ENCODE measurements around the gene SLC29A3.
A peak's percentile ranks its signal among the peaks of the same experiment; 100 is the strongest.

The SLC29A3 gene

DNA sequence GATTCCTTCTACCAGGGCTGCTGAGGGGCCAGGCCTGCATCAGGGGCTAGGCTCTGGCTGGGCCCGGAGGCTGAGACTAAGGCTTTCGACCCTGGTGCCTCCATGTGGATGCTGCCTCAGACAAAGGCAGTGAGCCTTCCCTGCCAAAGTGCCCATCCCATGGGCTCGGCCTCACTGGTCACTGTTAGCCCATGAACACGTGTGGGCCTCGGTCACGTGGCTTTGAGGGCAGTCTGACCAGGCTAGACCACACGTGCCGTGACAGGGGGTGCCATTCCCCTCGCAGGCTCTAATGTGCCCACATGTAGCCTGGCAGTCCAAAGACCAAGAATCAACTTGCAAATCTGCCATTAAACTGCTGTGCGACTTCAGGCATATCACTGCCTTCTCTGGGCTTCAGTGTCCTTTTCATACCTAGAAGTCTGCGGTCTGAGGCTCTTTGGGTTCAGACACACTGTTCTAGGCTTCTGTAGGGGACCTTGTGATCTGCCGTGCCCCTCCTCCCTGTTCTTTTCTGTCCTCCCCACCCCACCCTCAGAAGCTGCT lies 17.6 kb upstream of the SLC29A3 start:
- no peak for DNase-seq

DNA sequence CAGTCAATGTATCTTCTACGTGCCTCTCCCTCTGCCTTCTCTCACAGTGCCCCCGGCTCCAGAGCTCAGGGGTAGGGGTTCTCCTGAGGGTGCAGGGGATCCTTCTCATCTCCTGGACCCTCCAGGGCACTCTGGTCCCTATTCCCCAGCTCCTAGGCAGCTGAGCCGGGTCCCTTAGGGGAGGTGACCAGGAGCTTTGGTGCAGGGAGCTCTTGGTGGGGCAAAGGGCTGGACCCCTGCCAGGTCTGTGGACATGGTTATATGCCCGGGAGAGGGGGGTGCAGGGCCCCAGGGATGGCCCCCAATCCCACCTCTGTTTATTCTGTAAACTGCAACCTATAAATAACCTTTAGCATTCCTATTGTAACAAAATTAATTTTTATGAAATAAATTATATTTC lies 16.6 kb upstream of the SLC29A3 start:
- DNase-seq: no peak

DNA sequence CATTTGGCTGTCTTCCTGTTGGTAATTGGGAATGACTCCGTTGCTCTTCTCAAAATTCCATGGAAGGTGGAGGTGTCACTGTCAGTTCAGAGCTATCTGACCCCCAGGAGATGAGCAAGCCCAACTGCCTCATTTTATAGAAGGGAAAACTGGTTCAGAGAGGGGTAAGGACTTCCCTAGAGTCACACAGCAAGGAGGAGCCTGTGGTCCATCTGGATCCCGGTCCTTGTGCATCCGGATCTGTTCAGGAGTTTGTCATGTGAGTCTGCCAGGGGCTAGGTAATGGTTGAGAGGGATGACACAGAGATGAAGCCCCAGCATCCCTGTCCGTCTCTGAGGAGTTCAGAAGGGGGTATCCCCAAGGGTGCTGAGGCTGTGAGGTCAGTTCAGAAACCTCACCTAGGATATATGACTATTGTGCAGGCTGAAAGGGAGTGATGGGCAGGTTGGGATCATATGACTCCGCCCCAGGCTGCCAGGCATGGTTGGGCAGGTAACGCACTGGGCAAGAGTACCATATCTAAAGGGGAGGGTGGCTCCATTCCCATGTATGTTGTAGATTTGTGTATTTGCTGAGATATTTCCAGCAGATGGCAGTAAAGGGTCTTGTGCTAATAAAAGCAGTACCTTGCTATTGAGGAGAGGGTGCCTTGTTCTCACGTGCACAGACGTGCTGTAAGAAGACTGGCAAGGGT lies 16.0 kb upstream of the SLC29A3 start:
- DNase-seq: no peak

DNA sequence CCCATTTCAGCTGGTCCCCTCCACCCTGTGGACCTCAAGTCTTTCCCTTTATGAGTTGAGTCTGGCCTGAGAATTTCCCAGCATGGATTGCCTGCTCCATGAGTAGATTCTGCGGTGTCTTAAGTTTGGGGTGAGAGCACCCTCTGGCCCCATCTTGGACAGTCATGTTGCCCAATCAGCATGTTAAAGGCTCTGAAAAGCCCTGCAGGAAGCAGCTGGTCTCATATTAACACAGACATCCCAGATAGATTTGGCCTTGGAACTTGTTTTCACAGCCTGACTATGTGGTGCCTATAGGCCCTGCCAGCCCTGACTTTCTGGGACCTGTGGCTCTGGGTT lies 15.5 kb upstream of the SLC29A3 start:
- no peak for DNase-seq

DNA sequence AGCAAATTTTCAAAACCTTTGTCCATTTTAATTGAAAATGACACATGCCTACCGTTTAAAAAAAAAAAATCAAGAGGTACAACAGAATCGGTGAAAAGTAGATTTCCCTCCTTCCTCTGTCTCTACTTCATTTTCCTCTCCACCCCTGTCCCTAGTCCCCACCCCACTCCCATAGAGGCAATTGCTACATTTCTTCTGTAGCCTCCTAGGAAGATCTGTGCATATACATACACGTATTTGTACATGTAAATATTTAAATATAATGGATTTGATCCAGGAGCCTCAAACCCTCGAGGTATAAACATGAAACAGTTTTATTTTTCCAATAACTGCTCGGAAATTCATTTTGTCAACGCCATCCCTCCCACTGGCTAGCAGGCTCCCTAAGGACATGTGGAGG lies 14.1 kb upstream of the SLC29A3 start:
- DNase-seq: no peak

DNA sequence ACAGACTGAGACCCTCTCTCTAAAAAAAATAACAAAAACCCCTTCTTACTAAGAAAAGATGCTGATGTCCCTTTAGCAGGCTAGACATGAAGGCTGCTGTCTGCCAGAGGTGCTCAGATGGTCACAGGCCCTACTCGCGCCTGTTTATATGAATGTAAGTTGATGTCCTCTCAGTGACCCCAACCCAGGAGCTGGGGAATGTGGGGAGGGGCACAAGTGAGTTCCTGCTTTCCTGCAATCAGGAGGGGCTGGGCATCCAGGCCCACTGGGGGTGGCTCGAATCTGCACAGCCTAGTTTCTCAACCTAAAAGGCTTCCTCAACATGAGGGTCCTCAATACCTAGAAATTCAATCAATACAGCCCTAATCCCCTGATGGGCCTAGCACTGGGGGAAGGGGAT lies 12.1 kb upstream of the SLC29A3 start:
- no peak for DNase-seq

DNA sequence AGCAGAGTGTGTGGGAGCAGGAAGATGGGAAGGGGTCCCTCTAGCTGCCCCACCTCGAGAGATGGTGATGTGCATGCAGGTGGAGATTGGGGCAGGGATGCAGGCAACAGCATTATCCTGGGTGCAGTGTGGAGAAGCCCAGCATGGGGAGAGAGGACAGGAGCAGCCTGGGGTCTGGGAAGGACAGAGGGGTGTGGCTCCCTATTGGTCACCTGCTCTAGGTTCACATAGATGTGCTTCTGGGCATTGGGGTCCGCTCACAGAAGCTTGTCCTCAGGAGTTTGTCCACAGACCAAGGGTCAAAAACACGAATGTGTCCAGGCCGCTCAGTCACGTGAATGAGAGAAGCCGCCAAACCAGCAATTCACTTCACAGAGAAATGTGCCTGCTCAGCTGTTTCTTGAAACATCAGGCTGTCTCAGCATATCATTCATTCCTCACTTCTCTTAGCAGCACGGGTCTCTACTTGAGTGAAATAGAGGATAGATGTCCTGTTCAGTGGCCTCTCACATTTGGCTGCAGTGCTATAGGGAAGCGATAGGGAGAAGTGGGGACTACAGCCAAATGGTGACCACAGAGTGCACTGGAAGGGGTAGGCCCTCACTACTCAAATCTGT lies 11.5 kb upstream of the SLC29A3 start:
- DNase-seq: no peak

DNA sequence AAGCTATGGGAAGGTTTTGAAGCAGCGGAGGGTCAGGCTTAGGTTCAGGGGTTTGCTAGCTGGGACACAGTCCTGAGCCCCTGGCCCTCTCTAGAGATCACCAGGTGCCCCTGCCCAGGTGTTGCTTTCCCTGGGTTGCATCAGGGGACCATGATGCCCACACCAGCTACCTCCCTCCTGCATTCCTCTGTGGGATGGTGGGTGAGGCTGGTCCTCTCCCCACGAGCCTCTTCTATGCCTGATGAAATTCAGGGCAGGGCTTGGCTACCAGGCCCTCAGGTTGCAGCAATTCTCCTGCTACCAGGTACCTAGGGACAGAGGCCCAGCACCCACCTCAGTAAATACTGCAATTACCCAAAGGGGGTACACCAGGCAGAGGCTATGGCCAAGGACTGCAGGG lies 10.8 kb upstream of the SLC29A3 start:
- no peak for DNase-seq

DNA sequence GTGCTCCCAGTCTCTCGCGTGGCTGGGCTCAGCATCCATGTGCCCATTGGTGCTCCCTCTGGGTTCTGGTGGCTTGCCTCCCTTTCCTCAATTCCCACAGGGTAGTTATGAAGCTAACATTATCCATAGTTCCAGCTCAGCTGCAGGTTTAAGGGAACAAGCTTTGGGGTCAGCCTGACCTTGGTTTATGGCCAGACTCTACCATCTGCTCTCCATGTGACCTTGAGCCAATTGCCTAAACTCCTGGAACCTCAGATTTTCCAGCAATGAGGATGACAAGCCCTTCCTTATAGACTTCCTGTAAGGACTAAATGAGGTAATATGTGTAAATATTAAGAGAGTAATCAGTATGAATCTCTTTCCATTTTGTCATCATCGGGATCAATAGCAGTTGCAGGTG lies 10.1 kb upstream of the SLC29A3 start:
- no peak for DNase-seq

DNA sequence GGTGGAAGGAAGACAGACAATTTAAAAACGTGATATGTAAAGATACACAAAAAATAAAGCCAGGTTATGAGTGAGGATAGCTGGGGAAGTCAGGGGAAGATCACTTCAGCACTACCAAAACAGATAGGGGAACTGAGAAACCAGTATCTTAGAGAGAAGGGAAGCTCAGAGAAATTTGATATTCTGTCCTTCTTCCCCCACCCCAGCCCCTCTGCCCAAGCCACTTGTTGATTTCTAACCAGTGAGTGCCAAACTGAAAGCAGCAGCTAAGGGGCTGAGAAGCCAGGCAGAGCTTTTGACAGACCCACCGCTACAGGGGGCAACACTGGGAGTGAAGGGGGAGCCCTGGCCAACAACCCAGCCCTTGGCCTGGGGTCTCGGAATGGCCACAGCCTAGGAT lies 9.1 kb upstream of the SLC29A3 start:
- no peak for DNase-seq

DNA sequence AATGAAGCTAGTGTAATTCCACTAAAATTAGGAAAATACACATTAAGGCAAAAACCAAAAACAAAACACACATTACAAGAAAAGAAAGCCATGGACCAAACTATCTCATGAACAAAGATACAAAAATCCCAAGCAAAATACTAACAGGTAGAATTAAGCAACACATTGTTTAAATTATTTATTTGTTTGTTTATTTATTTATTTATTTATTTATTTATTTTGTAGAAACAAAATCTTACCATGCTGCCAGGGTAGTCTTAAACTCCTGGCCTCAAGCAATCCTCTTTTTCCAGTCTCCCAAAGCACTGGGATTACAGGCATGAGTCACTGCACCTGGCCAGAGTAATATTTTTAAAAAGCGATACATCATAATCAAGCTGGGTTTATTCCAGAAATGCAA lies 6.8 kb upstream of the SLC29A3 start:
- no peak for DNase-seq

DNA sequence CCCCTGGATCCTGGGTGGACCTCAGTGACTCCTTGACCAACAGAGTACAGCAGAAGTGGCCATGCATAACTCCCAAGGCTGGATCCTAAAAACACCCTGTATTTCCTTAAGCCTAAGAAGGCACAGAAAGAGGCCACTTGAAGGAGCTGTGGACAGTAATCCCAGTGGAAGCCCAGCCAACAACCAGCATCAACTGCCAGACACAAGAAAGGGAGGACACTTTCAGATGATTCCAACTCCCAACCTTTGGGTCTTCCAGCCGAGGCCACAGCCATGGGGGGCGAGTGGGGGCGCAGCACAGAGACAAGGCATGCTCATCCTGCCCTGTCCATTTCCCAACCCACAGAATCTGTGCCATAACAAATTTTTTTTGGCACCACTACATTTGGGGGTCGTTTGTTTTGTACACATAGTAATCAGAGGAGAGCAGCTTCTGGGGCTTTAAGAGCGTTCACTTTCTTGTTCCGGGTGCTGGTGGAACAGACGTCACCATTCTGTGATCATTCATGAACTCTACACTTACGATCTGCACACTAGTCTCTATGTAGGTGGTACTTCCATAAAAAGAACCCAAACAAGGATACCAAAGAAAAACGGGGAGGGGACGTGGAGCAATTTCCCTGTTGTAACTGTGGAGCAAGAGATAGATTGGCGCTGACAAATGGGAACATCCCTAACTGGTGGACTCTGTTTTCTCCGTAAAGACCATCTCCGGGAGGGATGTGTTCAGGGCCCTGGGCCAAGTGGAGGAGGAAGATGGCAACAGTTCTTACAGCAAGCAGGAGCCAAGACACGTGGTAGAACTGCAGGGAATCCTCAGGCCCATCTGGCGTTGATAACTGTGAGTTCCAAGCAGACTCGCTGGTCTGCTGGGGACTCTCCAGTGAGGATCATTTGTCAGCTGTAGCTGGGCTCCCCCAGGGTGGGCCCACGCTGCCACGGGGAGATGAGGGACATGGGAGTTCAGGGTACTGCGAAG lies 6.0 kb upstream of the SLC29A3 start:
- DNase-seq: no peak

DNA sequence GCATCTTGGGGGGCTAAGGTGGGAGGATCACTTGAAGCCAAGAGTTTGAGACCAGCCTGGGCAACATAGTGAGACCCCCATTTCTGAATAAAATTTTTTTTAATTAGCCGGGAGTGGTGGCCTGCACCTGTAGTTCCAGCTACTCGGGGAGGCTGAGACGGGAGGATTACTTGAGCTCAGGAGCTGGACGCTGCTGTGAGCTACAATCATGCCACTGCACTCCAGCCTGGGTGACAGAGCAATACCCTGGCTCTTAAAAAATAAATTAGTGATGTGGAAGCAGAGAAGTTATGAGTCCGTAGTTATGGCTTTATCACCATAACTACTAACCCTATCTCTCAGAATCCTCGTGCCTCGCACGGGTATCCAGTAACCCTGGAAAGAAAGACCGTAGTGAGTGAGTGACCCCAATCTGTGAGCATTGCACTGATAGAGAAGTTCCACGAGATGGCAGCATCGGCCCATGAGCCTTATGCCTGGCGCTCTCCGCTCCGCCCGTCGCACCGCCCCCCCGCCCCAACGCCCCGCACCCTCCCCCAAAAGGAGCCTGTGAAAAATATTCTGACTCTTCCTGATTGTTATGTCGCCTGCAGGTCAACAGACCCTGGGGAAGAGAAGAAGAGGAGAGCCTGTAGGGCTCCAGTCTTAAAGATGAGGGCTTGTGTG lies 4.9 kb upstream of the SLC29A3 start:
- peak; percentile 65 for DNase-seq

DNA sequence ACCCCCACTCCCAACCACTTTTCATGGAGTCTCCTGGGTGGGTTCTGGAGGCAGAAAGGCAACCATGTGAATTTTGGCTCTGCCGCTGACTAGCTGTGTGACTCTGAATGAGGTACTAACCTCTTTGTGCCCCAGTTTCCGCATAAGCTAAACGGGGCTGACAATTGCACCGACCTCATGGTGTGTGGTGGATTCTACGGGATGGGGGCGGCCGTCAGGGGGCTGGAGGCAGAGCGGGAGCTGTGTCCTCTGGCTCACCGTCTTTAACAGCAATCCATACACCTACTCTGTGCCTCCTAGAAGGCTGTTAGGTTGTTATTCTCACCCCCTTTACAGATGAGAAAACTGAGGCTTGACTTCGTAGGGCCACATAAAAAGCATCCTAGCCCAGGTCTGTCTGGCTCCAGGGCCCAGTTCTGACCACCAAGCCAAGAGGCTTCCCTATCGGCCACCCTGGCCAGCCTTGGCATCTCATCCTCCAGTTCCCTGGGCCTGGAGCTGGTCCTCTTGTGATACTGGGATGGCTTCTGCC lies 4.3 kb upstream of the SLC29A3 start:
- no peak for DNase-seq

DNA sequence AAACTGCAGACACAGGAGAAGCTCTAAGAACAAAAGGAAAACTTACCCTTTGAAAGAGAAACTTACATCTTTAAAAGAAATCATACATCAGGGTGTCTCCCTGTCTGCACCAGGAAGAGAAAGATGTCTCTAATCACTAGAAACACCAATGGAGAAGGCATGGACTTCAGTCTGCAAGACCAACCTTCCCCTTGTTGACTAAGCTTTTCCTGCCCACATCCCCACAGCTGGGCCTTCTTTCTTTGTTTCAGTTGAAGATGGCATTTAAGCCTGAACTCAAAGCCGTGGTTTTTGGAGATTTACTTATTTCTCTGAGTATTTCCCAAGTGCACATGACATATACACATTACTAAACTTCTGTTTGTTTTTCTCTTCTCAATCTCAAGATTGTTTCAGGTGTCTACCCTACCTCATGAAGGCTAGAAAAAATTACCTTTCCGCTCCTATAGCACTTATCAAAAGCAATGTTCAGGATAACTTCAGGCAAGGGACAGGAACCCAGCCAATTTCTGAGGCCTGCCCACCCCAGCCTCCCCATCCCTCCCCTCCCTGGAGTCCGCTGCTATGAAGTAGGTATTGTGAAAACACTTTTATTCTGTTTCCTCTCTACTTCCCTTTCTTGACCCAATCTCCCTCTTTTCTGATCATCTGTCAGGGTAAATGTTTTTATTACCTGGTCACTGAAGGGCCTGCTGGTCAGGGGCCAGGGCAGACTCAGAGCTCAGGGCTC lies 2.8 kb upstream of the SLC29A3 start:
- no peak for DNase-seq

DNA sequence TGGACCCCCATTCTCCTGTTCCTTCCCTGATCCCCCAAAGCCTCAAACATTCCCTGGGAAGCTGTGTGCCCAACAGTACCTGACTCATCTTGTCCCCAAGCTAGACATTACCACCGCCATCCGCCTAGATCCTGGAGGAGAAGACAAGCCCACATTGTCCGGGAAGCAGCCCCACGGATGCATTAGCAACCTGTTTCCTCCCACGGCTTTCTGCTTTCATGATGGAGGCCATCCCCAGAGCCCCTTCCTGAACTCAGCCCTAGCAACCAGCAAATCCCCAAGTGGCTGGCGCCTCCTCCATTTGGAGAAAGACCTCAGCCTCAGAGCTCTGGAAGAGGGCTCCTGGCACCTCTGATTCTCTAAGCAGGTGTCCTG lies 2.3 kb upstream of the SLC29A3 start:
- no peak for DNase-seq

DNA sequence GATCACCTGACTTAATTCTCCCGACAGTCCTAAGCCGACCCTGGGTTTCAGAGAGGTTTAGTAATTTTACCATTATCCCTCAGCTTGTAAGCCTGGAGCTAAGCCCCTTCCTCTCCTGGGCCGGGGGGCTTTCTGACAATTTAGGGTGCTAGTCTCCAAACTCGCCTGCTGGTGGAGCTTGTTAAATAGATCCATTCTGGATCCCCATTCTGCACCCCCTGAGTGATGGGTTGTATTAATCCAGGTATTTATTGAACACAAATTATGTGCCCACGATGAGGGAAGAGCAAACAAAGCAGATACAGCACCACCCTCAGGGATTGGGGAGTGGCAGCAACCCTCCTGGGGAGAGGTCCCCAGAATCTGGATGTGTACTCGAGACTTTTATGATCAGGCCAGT lies 1.3 kb upstream of the SLC29A3 start:
- DNase-seq: no peak

DNA sequence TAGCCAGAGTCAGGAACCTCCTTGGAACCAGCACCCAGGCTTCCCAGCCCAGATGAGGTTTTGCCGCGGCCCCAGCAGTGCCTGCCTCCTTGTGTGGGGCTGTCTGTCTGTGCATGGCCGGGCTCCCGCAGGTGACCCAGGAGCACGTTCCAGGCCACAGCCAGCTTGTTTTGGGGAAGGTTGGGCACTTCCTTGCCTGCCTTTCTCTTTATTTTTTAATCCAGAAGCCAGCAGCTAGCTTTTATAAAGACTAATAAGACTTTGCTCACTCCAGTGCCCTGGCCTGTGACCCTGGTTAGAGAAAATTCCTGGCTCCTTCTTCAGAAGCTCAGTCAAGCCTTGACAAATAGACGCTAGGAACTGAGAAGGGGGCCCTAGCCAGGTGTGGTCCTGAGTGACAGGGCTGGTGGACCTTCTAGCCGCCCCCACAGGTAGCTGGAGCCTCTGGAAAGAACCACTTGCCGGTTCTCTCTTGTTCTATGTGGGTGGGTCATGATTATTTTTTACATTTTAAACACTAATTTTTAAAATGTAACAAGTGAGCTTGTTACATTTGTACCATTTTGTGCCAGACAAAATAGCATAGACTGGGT lies 837 bp downstream of the SLC29A3 start:
- DNase-seq: no peak

DNA sequence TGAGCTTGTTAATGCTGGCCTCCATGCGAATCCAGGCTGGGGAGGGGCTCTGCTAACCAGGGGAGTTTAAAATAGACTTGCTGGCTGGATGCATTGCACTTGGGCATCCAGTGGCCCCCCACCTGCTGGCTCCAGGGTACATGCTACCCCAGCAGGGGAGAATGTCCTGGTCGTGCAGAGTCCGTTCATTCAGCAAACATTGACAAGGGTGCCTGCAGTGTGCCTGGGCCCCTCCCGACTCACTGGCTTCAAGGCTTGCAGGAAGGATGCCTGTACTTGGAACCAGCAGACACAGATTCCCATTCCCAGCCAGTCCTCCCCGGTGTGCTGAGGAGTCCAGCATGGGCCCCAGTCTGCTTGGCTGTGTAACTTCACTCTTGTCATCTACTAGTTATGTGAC lies 1.5 kb downstream of the SLC29A3 start:
- DNase-seq: no peak

DNA sequence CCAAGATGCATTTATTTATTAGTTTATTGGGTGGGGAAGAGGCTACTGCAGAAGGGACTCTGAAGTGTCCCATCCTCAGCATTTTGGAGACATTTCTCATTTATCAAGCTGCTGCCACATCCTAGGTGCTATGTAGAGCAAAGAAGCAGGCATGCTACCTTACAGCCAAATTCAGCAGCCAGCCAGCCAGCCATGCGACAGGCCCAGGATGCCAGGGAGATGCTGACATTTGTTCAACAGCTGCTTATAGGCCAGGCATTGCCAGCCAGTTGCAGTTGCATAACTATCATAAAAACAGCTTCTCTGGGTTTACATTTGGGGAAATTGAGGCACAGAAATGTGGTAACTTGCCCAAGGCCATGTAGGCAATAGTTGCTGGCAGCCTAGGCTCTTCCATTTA lies 2.3 kb downstream of the SLC29A3 start:
- DNase-seq: no peak

DNA sequence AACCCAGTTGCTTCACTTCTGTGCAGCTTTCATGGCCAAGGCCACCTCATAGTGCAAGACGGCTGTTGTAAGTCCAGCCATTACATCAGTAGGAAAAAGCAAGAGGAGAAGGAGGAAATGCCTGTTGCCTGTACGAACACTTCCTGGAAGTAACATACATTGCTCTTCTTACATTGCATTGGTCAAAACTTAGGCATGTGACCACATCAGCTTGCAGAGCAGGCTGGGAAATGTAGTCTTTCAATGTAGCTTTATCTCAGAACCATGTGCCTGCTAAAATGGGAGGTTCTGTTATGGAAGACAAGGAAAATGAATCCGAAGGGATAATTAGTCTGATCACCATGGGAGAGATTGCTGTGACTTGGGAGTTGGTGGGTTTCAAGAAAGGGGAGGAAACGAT lies 4.3 kb downstream of the SLC29A3 start:
- no peak for DNase-seq

DNA sequence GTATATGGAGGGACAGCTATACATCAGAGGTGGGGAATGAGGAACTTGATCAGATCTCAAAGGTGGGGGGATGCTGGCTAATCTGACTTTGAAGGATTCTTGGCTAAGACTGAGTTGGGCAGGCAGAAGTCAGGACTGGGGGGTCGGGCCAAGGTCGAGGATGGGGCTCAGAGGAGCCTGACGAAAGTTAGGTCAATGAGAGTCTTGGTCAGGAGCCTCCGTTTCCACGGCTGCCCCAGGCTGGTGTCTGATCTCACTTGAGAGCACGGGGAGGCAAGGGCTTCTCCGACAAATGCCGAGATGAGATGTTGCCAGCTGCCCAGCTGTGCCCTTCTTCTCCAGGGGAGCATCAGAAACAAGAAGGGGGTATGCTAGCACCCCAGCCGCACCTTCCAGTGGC lies 5.7 kb downstream of the SLC29A3 start:
- no peak for DNase-seq
